HG03095 (cell line): ENCODE results near the gene BAMBI.

Experiments used
- ATAC-seq: cut with Tn5 transposase; IDR thresholded peaks from one replicate; pipeline ENCODE4 v1.9.1; 2021; ENCODE audit warnings: moderate library complexity; ENCODE audit not compliant: unreplicated experiment

Gene BAMBI

DNA sequence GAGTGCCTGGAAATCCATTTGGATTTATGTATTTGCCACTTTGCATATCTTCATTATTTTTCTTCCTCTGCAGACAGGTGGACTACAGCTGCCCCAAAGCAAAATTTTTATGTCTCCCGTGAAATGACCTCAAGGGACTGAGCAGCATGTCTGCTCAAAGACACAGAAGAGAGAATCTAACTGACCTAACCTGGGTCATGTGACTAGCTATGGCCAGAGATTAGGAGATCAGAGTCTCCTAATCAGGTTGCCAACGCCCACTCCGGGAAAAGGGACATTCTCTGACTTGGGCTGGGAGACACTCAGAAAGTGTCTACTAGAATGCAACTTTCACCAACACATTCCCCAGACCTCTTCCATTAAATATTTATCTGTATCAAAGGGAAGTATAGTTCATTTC lies 2.5 kb upstream of the BAMBI start:
- ATAC-seq, result no peak

- ATAC-seq, result no peak
Observed at GRCh38 chr10:28676326-28676967, 874 bp upstream of the BAMBI start.

DNA sequence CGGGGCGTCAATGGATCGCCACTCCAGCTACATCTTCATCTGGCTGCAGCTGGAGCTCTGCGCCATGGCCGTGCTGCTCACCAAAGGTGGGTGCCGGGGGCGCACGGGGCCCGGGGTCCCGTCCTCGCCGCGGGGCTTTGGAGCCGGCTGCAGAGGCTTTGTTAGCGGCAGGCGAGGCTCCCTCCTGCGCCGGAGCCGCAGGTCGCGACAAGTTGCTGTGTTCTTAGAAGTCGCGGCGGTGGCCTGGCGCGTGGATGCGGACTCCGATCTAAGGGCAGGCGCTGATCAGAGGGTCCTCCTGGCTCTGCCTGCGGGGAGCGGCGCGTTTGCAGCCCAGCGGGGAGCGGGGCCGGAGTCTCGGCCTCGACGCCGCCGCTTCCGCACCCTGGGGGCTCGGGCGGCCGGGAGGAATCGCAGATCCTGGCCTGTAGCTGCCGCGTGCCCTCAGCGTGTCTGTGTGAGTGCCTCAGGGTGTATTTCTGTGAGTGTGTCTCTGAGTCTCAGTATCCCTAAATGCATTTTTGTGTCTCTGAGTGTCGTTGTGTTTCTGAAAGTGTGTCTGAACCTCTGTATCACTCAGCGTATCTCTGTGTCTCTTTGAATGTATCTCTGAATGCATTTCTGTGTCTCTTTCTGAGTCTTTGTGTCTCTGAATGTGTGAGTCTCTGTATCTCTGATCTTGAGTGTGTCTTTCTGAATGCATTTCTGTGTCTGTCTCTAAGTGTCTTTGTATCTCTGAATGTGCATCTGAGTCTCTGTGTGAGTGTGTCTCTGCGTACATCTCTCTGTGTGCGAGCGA lies 766 bp downstream of the BAMBI start:
- no peak for ATAC-seq

GRCh38 chr10:28678687-28679457 lies 1.6 kb downstream of the BAMBI start:
- ATAC-seq, result no peak

GRCh38 chr10:28679581-28680357 lies 2.4 kb downstream of the BAMBI start:
- ATAC-seq, result no peak

DNA sequence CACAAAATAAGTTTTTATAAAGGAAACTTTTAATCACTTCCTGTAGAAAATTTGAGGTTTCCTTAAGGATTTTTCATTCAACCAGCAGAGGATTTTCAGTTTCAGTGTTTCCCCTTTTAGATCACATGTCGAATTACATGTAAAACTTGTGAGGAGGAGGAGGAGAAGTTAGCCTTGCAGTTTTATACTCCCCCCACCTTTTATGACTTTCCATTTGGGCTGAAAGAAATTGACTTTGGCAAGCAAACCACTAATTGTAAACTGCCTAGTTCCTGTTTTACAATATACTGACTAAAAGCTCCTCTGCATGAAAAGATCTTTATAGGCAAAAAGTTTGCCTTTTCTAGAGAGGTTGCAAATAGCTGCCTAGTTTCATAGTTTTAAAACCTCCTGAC lies 3.0 kb downstream of the BAMBI start:
- ATAC-seq, result no peak

DNA sequence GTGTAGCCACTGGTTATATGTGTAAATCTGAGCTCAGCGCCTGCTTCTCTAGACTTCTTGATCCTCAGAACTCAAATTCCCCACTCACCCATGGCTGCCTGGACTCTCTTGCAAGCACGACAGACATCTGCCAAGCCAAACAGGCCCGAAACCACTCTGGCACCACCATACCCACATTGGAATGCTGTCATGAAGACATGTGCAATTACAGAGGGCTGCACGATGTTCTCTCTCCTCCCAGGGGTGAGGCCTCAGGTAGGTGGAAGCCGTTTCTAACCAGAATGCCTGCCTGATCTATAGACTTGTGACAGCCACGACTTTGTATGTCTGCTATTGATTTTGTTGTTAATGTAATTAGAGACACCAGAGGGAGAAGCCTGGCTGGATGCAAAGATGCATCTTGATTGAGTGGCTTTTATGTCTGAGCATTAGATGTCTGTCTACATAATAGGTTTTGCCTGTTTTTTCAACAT lies 4.0 kb downstream of the BAMBI start:
- ATAC-seq, result no peak

GRCh38 chr10:28681928-28682750 lies 4.8 kb downstream of the BAMBI start:
- no peak for ATAC-seq

DNA sequence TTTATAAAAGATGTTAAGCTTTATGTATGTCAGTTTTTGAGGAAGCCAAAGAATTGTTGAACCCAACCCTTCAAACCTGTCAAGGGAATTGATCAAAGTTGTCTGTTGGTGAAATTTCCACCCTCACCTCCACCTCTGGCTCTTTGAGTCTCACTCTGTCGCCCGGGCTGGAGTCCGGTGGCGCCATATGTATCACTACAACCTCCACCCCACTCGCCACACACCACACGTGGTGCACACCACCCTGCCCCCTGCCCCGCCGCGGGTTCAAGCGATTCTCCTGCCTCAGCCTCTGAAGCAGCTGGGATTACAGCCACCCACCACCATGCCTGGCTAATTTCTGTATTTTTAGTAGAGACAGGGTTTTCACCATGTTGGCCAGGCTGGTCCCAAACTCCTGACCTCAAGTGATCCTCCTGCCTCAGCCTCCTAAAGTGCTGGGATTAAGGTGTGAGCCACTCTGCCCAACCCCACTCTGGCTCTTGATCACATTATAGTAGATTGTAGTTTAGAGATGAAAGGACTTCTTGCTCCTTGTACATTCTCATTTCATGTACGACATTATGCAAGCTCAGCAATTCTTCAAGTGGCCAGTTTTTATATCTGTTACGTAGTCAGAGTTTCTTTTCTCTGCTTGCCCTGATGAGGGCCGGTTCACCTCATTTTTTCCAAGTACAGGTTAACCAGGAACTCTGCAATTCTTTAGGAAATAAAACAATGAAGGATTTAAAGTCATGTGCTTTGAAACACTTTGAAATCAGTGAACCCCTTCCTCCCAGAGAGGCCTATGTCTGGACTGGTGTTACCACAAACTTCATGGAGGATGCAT lies 7.0 kb downstream of the BAMBI start:
- no peak for ATAC-seq

DNA sequence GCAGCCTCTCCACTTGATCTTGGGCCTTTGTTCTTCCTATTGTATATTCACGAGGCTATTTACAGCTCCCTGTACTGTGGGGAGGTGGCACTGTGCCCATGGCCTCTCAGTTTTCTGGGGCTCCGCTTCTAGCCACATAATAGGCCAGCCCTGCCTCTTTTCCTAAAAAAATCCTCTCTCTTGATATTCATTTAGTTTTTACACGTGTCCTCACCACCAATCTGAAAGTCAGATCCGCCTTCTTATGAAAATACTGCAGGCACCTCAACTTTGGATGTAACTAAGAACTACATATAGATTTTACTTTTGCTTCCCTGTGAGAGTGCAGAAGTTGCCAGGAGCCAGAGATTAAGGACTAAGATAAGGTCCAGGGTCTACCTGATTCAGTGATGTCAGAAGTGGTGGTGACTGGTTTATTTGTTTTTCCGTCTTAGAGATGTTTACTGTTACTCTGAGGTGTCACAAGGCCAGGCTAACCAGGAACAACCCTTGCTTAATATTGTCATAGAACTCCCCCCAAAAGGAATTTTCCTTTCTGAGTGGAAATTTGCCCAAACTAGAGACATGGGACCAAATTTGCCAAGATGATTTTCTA lies 7.8 kb downstream of the BAMBI start:
- ATAC-seq, result no peak

- no peak for ATAC-seq
Observed at GRCh38 chr10:28685717-28686116, 8.4 kb downstream of the BAMBI start.

DNA sequence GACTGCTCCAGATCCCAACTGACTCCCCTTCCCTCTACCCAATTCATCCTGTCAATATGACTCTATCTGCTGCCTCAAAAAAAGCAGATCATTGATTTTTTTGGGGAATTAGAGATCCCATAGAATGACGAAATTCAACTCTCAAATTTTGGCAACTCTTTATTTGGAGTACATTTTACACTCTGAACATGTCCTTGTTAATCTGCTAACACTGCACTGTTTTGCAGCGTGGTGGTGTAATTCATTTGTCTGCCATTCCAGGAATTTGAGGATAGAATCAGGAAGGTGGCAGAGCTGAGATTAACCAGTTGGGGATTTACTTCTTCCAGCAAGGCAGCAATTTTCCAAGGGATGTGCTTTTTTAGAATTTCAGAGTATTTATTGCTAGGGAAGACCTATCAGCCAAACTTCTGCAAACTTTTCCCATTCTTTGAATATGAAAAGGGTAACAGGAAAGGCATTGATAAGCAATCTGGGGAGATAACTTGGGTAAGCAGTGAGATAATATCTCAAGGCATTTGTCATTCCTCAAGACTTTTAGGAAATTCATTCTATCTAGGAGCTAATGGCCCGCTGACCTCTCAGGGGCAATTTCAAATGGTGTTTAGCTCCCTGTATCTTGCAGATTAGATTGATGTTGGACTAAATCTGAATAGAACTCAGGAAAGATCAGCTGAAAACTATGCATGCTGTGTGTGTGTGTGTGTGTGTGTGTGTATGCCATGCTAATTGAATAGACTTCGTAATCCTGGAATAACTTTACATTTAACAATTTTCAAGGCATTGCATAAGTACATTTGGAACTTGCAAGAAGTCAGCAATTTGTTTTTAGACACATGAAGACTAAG lies 9.7 kb downstream of the BAMBI start:
- ATAC-seq, result no peak

GRCh38 chr10:28687683-28688001 lies 10.3 kb downstream of the BAMBI start:
- ATAC-seq, result no peak

DNA sequence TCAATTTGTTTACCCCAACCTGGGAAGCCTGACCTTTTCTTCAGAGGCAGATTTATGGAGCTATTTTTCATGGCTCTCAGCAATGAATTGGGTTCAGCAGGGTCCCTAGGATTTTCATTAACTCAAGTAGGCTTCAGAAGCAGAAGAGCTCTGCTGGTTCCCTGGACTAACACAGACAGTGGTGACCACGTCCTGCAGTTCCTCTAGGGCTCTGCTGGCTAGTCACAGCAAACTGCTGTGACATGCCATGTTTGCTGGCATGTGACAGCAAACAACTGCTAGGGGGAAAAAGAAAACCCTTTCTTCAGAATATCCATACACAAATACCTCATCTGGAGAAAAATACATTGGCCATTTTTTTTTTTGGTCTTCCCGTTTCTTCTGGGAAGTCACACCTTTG lies 13.2 kb downstream of the BAMBI start:
- ATAC-seq, result no peak

- ATAC-seq, result no peak
Observed at GRCh38 chr10:28691187-28691694, 13.9 kb downstream of the BAMBI start.

DNA sequence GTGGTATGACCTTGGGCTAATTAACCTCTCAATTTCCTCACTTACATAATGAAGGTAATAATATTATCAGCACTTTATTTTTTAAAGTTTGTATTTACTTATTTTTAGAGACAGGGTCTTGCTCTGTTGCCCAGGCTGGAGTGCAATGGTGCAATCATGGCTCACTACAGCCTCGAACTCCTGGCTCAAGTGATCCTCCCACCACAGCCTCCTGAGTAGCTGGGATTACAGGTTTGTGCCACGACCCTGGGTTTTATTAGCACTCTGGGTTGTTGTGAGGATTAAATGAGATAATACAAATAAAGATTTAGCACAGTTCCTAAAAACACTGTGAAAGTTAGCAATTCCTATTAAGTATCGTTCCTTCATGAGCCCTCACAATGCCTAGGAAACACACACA lies 14.7 kb downstream of the BAMBI start:
- no peak for ATAC-seq

DNA sequence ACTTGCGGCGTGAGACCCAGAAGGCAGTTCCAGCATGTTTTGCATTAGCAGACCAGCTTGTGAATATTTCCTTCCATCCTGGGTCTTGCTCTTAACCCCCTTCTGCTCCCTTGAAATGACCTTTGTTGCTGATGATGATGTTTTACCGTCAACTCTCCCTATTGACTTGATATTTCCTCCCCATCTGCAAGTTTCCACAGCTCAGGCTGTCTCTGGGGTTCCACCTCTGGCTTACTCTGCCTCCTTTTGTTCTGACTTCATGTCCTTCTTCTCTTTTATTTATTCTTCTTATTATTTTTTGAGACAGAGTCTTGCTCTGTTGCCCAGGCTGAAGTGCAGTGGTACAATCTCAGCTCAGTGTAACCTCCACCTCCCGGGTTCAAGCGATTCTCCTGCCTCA lies 17.2 kb downstream of the BAMBI start:
- ATAC-seq, result no peak

GRCh38 chr10:28698075-28698474 lies 20.8 kb downstream of the BAMBI start:
- ATAC-seq, result no peak
